Measurements from ENCODE around the gene PHF21B.

- TF ChIP-seq CTCF (conservative IDR thresholded peaks at IDR 0.05) (no peak), ZFX (IDR thresholded peaks at IDR 0.05) (no peak)
These were observed 3.5 kb downstream of the PHF21B start for GRCh38 chr22:45006111-45006963.
